Retinal pigment epithelial cell (primary cell): ENCODE data around the gene MAML1.
"Not testable (repeated sequence)": the region's sequence is repeated elsewhere in the genome, so short reads cannot be mapped to it uniquely, and the experiment has no call there.

Experiments used
- DNase-seq: peaks from one replicate; pipeline ENCODE4 v3.0.0-alpha.2; 2010; ENCODE audit warnings: low read depth
- H3K4me3 ChIP-seq: 2 replicates; pipeline ENCODE4 v1.5.1; 2011; ENCODE audit warnings: mild to moderate bottlenecking, low read length, control low read depth, moderate library complexity
- TF ChIP-seq, protein P1 (sequence below): conservative IDR thresholded peaks from 2 replicates; pipeline ENCODE4 v1.5.1; 2011; ENCODE audit warnings: low read depth, low read length, control low read depth, inconsistent platforms

Gene MAML1

DNA sequence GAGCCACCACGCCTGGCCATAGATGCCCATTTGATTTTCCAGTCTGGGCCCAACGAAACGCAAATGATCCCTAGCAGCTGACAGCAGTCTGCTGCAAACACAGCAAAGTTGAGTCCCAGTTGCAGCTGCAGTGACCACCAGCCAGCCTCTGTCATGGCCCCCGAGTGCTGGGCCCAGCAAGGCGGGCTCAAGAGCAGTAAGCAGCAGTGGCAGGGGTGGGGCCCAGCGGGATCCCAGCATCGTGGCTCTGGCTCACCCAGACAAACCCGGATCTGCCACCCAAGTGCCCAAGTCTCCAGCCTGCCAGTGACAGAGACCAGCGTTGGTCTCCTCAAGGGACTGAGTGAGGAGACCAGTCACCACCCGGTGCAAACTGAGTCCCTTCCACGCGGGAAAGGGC is 54.2 kb downstream of the MAML1 start:
- DNase-seq, result no peak
- no peak overlapping the region for H3K4me3 ChIP-seq
- TF ChIP-seq, protein P1, sequence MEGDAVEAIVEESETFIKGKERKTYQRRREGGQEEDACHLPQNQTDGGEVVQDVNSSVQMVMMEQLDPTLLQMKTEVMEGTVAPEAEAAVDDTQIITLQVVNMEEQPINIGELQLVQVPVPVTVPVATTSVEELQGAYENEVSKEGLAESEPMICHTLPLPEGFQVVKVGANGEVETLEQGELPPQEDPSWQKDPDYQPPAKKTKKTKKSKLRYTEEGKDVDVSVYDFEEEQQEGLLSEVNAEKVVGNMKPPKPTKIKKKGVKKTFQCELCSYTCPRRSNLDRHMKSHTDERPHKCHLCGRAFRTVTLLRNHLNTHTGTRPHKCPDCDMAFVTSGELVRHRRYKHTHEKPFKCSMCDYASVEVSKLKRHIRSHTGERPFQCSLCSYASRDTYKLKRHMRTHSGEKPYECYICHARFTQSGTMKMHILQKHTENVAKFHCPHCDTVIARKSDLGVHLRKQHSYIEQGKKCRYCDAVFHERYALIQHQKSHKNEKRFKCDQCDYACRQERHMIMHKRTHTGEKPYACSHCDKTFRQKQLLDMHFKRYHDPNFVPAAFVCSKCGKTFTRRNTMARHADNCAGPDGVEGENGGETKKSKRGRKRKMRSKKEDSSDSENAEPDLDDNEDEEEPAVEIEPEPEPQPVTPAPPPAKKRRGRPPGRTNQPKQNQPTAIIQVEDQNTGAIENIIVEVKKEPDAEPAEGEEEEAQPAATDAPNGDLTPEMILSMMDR, result no peak

DNA sequence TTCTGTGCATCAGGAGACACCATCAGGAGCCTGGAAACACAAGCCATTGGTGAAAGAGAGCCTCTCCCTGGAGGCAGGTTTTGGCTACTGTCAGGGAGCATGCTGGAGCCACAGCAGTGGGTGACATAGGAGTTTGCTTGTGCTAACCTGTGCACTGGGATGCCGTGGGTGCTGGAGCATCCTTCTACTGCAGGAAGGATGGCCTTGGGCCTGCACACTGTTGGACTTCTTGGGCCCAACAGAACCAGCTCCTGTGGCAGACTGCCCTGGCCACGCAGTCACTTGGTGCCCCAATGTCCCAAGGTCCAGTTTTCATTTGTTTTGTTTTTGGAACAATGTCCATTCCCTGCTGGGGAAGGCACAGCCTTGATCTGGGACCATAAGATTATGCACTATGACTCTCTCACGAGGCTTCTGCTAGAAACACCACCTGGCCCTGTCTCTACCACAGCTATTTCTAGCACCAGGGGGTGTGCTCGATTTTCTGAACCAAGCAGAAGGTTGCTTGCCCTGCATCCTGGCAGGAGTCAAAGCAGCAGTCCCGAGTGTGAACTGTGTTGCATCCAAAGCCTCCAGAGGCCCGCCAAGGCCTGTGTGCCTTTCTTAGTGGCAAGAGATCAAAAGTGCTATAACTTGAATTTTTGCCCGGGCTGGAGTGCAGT is 55.7 kb downstream of the MAML1 start:
- H3K4me3 ChIP-seq, result no peak overlapping the region
- DNase-seq, result no peak
- TF ChIP-seq, protein P1, result no peak

DNA sequence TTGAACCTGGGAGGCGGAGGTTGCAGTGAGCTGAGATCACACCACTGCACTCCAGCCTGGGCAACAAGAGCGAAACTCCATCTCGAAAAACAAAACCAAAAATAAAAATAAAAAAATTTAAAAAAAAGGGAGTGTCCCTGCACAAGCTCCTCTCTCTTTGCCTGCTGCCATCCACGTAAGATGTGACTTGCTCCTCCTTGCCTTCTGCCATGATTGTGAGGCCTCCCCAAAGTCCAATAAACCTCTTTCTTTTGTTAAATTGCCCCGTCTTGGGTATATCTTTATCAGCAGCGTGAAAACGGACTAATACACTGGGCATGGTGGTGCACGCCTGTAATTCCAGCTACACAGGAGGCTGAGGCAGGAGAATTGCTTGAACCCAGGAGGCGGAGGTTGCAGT is 56.7 kb downstream of the MAML1 start:
- DNase-seq, H3K4me3 ChIP-seq: not testable (repeated sequence)

DNA sequence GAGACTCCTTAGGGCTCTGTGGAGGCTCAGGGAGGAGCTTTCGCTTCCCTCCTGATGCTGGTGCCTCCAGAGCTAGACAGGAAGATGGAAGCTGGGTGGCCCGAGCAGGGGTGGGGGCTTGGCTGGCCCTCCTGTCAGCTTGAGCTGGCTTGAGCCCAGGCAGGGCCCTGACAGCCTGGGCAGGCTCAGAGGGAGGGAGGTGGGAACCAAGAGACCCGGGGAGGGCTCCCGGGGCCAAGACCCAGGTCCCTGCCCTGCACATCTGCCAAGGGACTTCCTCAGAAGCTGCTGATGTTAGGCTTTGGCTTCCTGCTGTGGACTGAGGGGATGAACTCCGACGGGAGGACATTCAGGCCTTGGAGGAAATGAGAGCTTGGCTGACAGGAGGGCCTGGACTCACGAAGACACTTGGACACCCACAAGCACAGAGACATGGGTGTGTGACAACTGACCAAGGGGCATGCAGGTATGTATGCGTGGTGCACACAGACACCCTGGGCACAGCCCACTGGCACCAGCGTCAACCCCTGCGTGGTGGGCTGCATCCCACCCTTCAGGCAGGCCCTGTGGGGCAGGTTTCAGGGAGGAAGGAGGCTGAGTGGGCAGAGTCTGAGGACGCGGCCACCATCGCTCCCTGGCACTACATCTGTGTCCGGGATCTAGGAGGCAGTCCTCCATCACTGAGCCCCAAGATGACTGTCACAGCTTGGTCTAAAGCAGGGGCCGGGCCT is 59.4 kb downstream of the MAML1 start:
- no peak overlapping the region for H3K4me3 ChIP-seq
- DNase-seq, result no peak
- TF ChIP-seq, protein P1, result no peak

DNA sequence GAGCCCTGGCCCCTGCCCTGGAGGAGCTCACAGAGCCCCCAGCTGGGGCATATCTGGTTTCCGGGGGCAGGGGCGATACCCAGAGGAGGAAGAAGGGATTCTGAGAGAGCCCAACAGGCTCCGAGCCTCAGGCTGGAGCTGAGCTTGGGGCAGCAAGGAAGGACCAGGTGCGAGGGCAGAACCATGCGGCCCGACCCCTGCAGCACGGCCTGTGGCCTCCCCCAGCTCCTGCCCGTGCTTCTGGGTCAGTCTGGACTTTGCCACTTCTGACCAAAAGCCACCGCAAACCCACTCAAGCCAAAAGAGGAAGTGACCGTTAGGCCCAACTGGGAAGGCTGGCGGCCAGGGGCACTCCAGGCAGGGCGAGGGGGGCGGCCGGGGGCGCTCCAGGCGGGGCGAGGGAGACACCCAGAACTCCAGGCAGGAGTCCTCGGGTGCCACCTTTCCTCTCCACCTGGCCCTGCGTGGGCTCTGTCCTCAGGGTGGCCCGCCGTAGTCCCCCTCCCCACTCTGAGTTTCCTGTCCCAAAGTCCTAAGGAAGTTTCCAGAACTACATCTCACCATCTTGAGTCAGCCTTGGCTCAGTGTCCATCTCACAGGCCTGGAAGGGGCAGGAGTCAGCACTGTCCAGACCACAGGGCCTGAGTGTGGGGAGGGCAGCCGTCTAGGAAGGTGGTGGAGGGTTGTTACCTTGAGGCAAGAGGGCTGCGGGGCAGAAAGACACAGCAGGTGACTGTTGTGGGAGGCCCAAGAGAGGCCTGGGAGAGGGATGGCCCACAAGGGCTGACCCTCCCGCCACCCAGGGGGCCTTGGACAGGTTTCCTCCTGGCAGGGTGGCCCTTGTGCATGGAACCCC is 60.2 kb downstream of the MAML1 start:
- TF ChIP-seq, protein P1, result no peak

DNA sequence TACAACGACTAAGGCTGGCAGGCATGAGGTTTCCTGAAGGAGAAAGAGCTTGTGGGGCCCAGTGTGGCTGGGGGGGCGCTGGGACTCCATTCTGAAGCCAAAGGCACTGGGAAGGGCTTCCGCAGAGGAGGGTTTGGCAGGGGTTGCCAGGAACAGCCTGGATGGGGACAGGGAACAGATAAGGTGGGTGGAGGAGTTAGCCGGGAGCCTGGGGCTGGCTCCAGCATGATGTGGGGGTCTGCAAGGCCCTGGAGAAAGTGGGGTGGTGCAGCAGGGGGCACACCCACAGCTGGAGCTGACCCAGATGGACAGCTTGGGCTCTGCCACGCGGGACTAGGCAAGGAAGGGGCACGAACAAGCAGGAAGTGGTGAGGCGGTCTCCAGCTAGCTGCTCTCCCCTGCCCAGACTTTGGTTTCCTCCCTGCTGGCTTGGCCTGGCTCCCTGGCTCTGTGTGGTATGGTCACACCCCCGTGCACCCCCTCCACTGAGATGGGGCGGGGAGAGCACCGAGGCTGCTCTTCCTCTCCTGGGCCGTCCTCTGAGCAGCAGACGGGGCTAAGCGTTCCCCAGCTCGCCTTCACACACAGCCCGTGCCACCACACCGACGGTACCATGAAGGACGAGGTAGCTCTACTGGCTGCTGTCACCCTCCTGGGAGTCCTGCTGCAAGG is 61.0 kb downstream of the MAML1 start, which contains the start of gene LTC4S:
Gene LTC4S, plus strand, starts transcription at position 519 of the 672 bp plus-strand sequence. Its CDS starts 95 bp downstream, at position 614.
- no peak for DNase-seq
- H3K4me3 ChIP-seq, result no peak within 1 kb of the TSS
- TF ChIP-seq, protein P1, result no peak

More for the DNA sequence above, 60.2 kb downstream of the MAML1 start:
- no peak overlapping the region for H3K4me3 ChIP-seq
- DNase-seq, result no peak

DNA sequence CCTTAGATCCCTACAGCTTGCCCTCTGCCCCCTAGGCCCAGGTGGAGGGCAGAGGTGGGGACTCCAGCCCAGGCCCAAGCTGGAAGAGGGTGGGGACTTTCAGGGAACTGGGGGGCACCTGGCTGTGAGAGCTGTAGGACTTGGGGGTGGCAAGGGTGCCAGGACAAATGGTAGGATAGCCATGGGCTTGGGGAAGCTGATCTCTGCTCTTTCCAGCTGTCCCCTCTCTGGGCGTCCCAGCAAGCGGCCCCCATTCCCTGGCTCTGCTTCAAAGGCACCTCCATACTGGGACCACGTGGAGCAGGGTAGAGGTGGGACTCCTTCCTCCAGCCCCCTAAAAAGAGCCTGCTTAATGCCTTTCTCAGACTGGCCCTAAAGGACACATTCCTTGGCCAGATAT is 61.5 kb downstream of the MAML1 start:
- TF ChIP-seq, protein P1, result no peak
- no peak overlapping the region for H3K4me3 ChIP-seq
- DNase-seq, result no peak
